Lower leg skin (tissue), 3 donors: ENCODE results near the gene CLDN12.

Source experiments
- POLR2A ChIP-seq, 2 donors: fragments of 450-650 bp; IDR thresholded peaks; one replicate each; pipeline ENCODE4 v1.6.1; 2016 to 2017; ENCODE audit warnings: antibody characterized with exemption in 2 of 2, mild to moderate bottlenecking in 1 of 2, moderate library complexity in 1 of 2
- TF ChIP-seq, protein P1 (sequence below), 3 donors: fragments of 450-650 bp; IDR thresholded peaks; one replicate each; pipeline ENCODE4 v1.5.1; 2016; ENCODE audit warnings: antibody characterized with exemption in 3 of 3, mild to moderate bottlenecking in 3 of 3, moderate library complexity in 2 of 3

DNA sequence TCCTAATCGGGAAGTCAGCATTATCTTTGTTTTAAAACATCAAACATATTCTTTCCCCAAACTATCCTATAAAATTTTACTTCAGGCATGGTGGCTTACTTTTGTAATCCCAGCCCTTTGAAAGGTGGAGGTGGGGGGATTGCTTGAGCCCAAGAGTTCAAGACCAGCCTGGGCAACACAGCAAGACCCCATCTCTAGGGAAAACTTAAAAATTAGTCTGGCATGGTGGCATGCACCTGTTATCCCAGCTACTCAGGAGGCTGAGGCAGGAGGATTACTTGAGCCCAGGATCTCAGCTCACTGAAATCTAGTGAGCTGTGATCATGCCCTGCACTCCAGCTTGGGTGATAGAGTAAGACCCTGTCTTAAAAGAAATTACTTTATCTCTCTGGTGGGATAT lies 4.9 kb downstream of the CLDN12 start:
- TF ChIP-seq, protein P1, sequence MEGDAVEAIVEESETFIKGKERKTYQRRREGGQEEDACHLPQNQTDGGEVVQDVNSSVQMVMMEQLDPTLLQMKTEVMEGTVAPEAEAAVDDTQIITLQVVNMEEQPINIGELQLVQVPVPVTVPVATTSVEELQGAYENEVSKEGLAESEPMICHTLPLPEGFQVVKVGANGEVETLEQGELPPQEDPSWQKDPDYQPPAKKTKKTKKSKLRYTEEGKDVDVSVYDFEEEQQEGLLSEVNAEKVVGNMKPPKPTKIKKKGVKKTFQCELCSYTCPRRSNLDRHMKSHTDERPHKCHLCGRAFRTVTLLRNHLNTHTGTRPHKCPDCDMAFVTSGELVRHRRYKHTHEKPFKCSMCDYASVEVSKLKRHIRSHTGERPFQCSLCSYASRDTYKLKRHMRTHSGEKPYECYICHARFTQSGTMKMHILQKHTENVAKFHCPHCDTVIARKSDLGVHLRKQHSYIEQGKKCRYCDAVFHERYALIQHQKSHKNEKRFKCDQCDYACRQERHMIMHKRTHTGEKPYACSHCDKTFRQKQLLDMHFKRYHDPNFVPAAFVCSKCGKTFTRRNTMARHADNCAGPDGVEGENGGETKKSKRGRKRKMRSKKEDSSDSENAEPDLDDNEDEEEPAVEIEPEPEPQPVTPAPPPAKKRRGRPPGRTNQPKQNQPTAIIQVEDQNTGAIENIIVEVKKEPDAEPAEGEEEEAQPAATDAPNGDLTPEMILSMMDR (IDR thresholded peaks at IDR 0.05) = no peak
- no peak for TF ChIP-seq POLR2A (IDR thresholded peaks at IDR 0.05)
